MCF 10A (cell line): ENCODE data around the gene STIM2. TPM values are rescaled to one million over a fixed set of nuclear protein-coding genes. Genes with fewer than 3 reads are reported as not detected.

ENCODE experiments used
- BruUV-seq: library from RNA; stranded (reverse); fragments of 400-500 nt; replicated peaks from 2 replicates; lab custom pipeline; 2021; lab: Mats Ljungman, UMichigan
- CTCF ChIA-PET: fragments of 300-600 bp; sonication (Branson Sonifier 250); formaldehyde crosslinking; extraction: SDS; loops from one replicate; lab custom pipeline; 2021; ENCODE audit warnings: antibody characterized with exemption, inconsistent platforms; lab: Yijun Ruan, JAX
- POLR2A ChIA-PET: fragments of 300-600, 350-650 bp; sonication (Branson Sonifier 250); formaldehyde crosslinking; extraction: SDS; loops from one replicate; lab custom pipeline; 2020; ENCODE audit warnings: antibody characterized with exemption, inconsistent platforms; lab: Yijun Ruan, JAX
- DNase-seq: peaks from one replicate; pipeline ENCODE4 v3.0.0-alpha.2; 2018; ENCODE audit not compliant: unreplicated experiment
- H3K27ac Mint-ChIP-seq: one replicate; pipeline ENCODE4 v1.8.0; 2022; ENCODE audit warnings: mild to moderate bottlenecking, low read depth, mixed read lengths; ENCODE audit not compliant: unreplicated experiment
- H3K27me3 Mint-ChIP-seq: one replicate; pipeline ENCODE4 v1.8.0; 2022; ENCODE audit warnings: mixed read lengths; ENCODE audit not compliant: insufficient read depth, unreplicated experiment
- H3K36me3 Mint-ChIP-seq: one replicate; pipeline ENCODE4 v1.8.0; 2022; ENCODE audit warnings: mild to moderate bottlenecking, moderate library complexity, mixed read lengths; ENCODE audit not compliant: insufficient read depth, unreplicated experiment
- H3K4me1 Mint-ChIP-seq: one replicate; pipeline ENCODE4 v1.8.0; 2022; ENCODE audit warnings: mixed read lengths; ENCODE audit not compliant: insufficient read depth, unreplicated experiment
- H3K4me3 Mint-ChIP-seq: one replicate; pipeline ENCODE4 v1.8.0; 2022; ENCODE audit warnings: mild to moderate bottlenecking, moderate library complexity, mixed read lengths; ENCODE audit not compliant: unreplicated experiment
- H3K9me3 Mint-ChIP-seq: one replicate; pipeline ENCODE4 v1.8.0; 2022; ENCODE audit warnings: mixed read lengths; ENCODE audit not compliant: unreplicated experiment
- CTCF ChIP-seq: fragments of 200-600 bp; IDR thresholded peaks from one replicate; pipeline ENCODE4 v1.8.0; 2022; ENCODE audit warnings: antibody characterized with exemption, mild to moderate bottlenecking; ENCODE audit not compliant: unreplicated experiment
- intact Hi-C: fragments of 100-400 bp; cut with micrococcal nuclease; formaldehyde crosslinking; loops from 2 replicates; pipeline ENCODE4 v1.14.1; 2022
- total RNA-seq: library from RNA; stranded (reverse); gene quantifications from 2 replicates; pipeline ENCODE4 v1.2.3, GENCODE V29; 2022

Gene STIM2
- total RNA-seq, 1 experiment from 2014 or later = 18.5 TPM

DNA sequence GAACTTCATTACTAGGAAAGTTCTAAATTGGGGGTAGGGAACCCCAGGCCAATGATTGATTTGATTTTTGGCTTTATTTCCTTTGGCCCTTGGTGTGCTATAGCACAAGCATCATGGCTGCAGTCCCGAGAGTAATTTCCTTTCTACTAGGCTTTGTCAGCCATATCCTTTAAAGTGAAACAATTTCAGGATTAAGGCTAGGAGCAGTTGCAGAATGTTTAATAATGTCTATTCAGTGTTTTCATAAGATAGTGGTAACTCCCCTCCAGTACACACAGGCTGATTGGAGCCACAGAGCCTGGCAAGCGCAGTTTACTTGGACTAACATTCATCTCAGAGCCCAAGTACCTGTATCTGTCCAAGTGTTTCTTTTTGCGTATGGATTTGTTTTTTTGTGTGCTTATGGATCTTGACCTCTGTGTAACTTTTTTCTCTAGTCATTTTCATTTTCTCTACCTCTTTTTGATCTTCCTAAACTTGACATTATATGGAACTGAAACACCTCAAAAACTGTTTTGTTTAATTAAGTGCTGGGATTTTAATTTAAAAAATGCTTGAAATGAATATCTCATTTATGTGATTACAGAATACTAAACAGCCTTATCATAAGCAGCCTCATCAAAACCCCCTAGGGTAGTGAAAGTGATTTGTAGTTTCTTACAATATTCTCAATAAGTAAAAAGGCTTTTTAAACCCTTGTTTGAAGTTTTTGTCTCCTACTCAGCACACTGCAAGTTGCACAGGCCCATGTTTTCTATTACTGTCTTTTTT, 7.5 kb downstream of the STIM2 start:
- Mint-ChIP-seq H3K27ac (no peak overlapping the region), H3K36me3 (no peaks in the 10 kb centered on the region), H3K4me1 (peaks cover 43% of the 10 kb centered on the region), H3K27me3 (no peaks in the 10 kb centered on the region), H3K9me3 (no peaks in the 10 kb centered on the region), H3K4me3 (no peak overlapping the region)
- BruUV-seq = no TSS peak
- no peak for TF ChIP-seq CTCF
- CTCF ChIA-PET = interaction anchor here (0.8 kb wide), 1 partner anchor 880 kb away, joined by 4 read pairs; no protein-coding TSS in a partner anchor
- no peak for DNase-seq
- POLR2A ChIA-PET = interaction anchor here (8.8 kb wide), 1 partner anchor 8 kb away, joined by 97 read pairs; the partner anchor contains the start of gene STIM2
- intact Hi-C loops = no loop called here

GRCh38 chr4:26870576-26871262, 10.1 kb downstream of the STIM2 start:
- BruUV-seq = no TSS peak
- no peak overlapping the region for H3K4me3 Mint-ChIP-seq
- H3K27me3 Mint-ChIP-seq = no peaks in the 10 kb centered on the region
- no peak for TF ChIP-seq CTCF
- H3K27ac Mint-ChIP-seq = no peak overlapping the region
- ChIA-PET CTCF (no interaction called here), POLR2A (interaction anchor here (8.8 kb wide), 1 partner anchor 11 kb away, joined by 97 read pairs; the partner anchor contains the start of gene STIM2)
- no peaks in the 10 kb centered on the region for H3K36me3 Mint-ChIP-seq
- no peaks in the 10 kb centered on the region for H3K9me3 Mint-ChIP-seq
- intact Hi-C loops = no loop called here
- peaks cover 31% of the 10 kb centered on the region for H3K4me1 Mint-ChIP-seq
- no peak for DNase-seq

GRCh38 chr4:26871611-26872010, 11.0 kb downstream of the STIM2 start:
- ChIA-PET POLR2A (interaction anchor here (8.8 kb wide), 1 partner anchor 12 kb away, joined by 97 read pairs; the partner anchor contains the start of gene STIM2), CTCF (no interaction called here)
- no TSS peak for BruUV-seq
- no peak for TF ChIP-seq CTCF
- Mint-ChIP-seq H3K27ac (peak overlapping the region; percentile 14), H3K9me3 (no peaks in the 10 kb centered on the region), H3K4me1 (peaks cover 24% of the 10 kb centered on the region), H3K4me3 (peak overlapping the region; percentile 29), H3K27me3 (no peaks in the 10 kb centered on the region), H3K36me3 (no peaks in the 10 kb centered on the region)
- peak; percentile 70 for DNase-seq
- intact Hi-C loops = no loop called here
